Activated CD8-positive, alpha-beta memory T cell treated with anti-CD3 and anti-CD28 coated beads, Interleukin-2, amount 50 U/mL, for 24 hours (primary cell): ENCODE results near the gene ROM1.
"Not testable (repeated sequence)": the region's sequence is repeated elsewhere in the genome, so short reads cannot be mapped to it uniquely, and the experiment has no call there.

Experiments used
- DNase-seq: peaks from one replicate; pipeline ENCODE4 v3.0.0-alpha.2; 2020; ENCODE audit errors: extremely low read depth

The ROM1 gene

GRCh38 chr11:62608776-62609175, 4.3 kb upstream of the ROM1 start:
- DNase-seq = no peak

GRCh38 chr11:62610403-62610802, 2.7 kb upstream of the ROM1 start:
- no peak for DNase-seq

GRCh38 chr11:62610814-62611704, 2.0 kb upstream of the ROM1 start:
- no peak for DNase-seq

- DNase-seq = no peak
These were observed 1.2 kb upstream of the ROM1 start for GRCh38 chr11:62611705-62612365.

- no peak for DNase-seq
These were observed 278 bp downstream of the ROM1 start for GRCh38 chr11:62613291-62613778.

- no peak for DNase-seq
These were observed 1.2 kb downstream of the ROM1 start for GRCh38 chr11:62614275-62614674.

GRCh38 chr11:62615521-62615920, 2.5 kb downstream of the ROM1 start:
- DNase-seq = no peak

- DNase-seq = not testable (repeated sequence)
These were observed 3.9 kb downstream of the ROM1 start for GRCh38 chr11:62616957-62617356.

- DNase-seq = no peak
These were observed 8.0 kb downstream of the ROM1 start for GRCh38 chr11:62621027-62621566.

GRCh38 chr11:62621567-62622470, 8.8 kb downstream of the ROM1 start, which contains the start of gene B3GAT3:
Gene B3GAT3, minus strand, starts transcription at chr11:62621986. Its CDS starts 39 bp downstream, at chr11:62621947.
- peak; percentile 94 for DNase-seq

GRCh38 chr11:62622476-62623089, 9.5 kb downstream of the ROM1 start:
- DNase-seq = no peak

- no peak for DNase-seq
These were observed 14.7 kb downstream of the ROM1 start for GRCh38 chr11:62627713-62628112.

GRCh38 chr11:62632492-62632891, 19.4 kb downstream of the ROM1 start:
- no peak for DNase-seq

- DNase-seq = no peak
These were observed 31.2 kb downstream of the ROM1 start for GRCh38 chr11:62644220-62644619.

GRCh38 chr11:62645671-62645945, 32.6 kb downstream of the ROM1 start:
- DNase-seq = no peak

GRCh38 chr11:62645946-62646824, 33.1 kb downstream of the ROM1 start, which contains the start of gene GANAB:
Gene GANAB, minus strand, starts transcription at chr11:62646613. Its CDS starts 14 bp downstream, at chr11:62646599.
- DNase-seq = peak; percentile 99

- DNase-seq = no peak
These were observed 34.0 kb downstream of the ROM1 start for GRCh38 chr11:62646825-62647608.

GRCh38 chr11:62647609-62648005, 34.5 kb downstream of the ROM1 start:
- no peak for DNase-seq
